Cardiac fibroblast (primary cell): ENCODE measurements around the gene SLC22A23.

Experiments
- DNase-seq, 2 donors: peaks; one replicate each; pipeline versions ENCODE4 v3.0.0 to v3.0.0-alpha.2; 2010; ENCODE audit warnings: low read depth in 2 of 2
- H3K4me3 ChIP-seq, 2 donors: replicated peaks in 1 of 2; 1 replicate in 1 of 2; 2 replicates in 1 of 2; pipeline ENCODE4 v1.5.1; 2011; ENCODE audit warnings: low read depth in 2 of 2, low read length in 2 of 2, mild to moderate bottlenecking in 2 of 2, moderate library complexity in 1 of 2
- CTCF ChIP-seq: IDR thresholded peaks from one replicate; pipeline ENCODE4 v1.5.1; 2011; ENCODE audit warnings: low read depth, mild to moderate bottlenecking, low read length, inconsistent platforms

Gene SLC22A23

DNA sequence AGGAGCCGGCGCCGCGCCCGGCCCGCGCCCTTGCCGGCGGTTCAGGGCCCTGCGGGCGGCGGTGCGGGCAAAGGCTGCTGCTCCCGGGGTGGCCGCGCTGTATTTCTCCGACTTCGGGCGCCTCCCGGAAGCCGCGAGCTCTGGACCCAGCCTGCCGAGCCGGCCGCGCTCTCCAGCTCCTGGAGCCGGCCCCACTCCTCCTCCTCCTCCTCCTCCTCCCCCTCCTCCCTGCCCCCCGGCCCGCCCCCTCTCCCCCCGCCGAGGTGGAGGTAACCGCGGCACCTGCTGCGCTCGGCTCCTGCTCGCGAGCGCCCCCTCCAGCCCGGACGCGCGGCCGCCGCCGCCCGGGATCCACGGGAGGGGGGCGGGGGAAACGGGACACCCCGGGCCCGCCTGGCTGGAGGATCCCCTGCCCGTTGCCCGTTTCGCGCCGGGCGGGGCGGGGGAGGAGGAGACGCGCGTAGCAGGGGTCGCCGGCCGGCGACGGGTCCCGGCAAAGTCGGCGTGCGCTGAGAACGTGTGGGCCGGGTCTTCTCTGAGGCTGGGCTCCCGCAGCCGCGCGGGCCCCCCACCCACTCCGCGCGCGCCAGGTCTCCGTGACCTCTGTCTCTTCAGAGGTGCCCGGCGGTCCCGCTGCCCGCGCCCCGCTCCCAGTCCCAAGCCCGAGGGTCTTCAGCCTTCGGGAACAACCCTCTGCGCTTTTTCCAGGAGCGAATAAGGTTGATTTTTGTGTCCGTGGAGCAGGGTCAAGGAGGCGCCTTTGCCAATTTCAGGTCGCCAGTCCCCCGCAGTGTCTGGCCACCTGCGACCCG lies at the start of gene SLC22A23:
TSS of gene SLC22A23 (minus strand) at position 153 of the 812 bp plus-strand sequence. CDS start 491 bp downstream, outside the sequence.
- TF ChIP-seq CTCF: peak; percentile 26
- peak within 1 kb of the TSS; percentile 63 to 89 for H3K4me3 ChIP-seq
- peak; percentile 22 to 28 for DNase-seq

DNA sequence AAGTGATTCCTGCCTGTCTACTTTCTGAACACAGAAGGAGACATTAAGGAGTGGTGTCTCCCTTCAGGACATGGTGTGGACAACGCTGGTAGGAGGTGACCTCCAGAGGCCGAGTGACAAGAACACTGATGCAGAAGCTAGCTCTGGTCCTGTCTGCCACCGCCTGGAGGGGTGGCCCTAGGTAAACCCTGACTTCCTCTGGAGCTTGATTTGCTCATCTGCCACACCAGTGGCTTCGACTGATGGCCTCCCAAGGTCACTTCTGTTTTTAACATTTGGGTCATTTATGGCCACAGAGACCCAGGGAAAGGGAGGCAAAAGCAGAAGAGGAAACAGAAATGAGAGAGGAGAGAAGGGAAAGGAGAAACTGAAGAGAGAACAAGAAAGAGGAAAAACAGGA lies 49.4 kb upstream of the SLC22A23 start:
- TF ChIP-seq CTCF: no peak
- no peak overlapping the region for H3K4me3 ChIP-seq
- no peak for DNase-seq

- no peak for TF ChIP-seq CTCF
- no peak overlapping the region for H3K4me3 ChIP-seq
- peak in 1 of 2 donors; percentile 37 for DNase-seq
These were observed 48.3 kb upstream of the SLC22A23 start for GRCh38 chr6:3504938-3505805.

DNA sequence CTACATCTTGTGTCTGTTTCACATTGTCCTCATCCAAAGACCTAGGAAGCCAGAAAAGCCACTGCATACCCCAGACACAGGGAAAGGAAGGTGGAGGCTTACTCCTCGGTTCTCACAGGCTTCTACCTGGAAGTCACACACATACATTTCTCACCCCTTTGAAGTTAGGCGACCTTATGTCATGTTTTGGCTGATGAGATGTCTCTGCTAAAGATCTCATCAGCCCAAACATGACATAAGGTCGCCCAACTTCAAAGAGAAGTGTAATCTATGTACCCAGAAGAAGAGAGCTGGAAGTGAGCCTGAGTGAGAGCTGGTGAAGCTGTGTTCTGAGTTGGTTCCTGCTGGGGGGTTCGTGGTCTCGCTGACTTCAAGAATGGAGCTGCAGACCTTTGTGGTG lies 47.5 kb upstream of the SLC22A23 start:
- DNase-seq: no peak
- TF ChIP-seq CTCF: no peak
- H3K4me3 ChIP-seq: no peak overlapping the region

DNA sequence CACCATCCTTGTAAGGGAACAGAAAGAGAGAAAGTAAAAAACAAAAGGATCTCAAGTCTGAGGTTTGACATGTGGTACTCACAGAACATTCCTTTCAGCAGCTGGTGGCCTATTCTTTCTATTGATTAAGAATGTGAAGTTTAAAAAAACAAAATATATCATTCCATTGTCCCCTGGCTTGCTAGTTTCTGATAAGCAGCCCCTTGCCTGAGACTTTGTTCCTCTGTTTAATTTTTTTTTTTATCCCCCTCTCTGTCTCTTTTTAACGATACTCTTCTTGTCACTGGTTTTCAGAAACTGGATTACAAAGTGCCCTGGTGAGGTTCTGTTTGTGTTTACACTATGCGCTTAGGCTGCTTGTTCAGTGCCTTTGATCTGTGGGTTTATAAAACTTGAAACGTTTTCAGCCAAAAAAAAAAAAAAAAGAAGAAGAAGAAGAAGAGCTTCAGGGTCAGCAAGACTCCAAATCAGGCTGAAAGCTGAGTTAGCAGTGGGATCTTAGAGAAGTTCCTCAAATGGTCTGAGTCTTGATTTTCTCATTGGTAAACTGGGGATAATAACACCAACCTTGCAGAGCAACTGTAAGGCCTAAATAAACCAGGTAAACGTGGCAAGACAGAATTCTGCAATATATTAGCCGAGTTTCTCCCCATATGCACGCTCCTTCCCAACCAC lies 45.1 kb upstream of the SLC22A23 start:
- no peak for DNase-seq
- no peak for TF ChIP-seq CTCF
- no peak overlapping the region for H3K4me3 ChIP-seq

DNA sequence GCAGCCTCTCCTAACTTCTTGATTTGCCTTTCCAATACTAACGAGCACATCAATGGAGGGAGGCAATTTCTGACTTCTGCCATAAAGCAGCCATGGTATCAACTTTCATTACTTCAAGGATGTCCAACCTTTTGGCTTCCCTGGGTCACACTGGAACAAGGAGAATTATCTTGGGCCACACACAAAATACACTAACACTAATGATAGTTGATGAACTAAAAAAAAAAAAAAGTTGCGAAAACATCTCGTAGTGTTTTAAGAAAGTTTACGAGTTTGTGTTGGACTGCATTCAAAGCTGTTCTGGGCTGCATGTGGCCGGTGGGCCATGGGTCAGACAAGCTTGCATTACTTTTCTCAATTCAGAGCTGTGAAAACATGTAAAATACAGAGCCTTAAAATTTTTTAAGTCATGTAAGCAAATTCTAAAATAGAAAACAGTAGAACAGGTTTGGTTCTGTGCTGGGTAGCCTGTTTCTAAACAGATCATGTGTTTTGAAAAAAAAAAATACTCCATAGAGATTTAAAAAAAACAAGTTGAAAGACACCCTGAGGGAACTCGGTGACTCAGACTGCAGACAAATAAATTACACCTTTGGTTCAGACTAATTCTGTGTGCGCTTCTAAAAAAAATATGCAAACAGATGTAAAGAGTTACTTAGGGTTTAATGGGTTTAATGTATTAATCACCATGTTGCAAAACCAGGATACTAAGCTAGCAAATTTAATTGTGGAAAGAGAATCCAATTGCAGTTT lies 43.6 kb upstream of the SLC22A23 start:
- peak in 1 of 2 donors; percentile 61 for DNase-seq
- no peak for TF ChIP-seq CTCF

More for the DNA sequence above, 43.6 kb upstream of the SLC22A23 start:
- H3K4me3 ChIP-seq: no peak overlapping the region
